Gastrocnemius medialis (tissue), 4 donors: ENCODE measurements around the gene KMT2A.

ENCODE experiments used
- CTCF ChIP-seq, 5 experiments: fragments of 450-650 bp in 3 of 5; fragments of 200-600 bp in 2 of 5; sonication (generic) in 2 of 5; IDR thresholded peaks in 4 of 5; conservative IDR thresholded peaks in 1 of 5; 1 replicate in 4 of 5; 2 replicates in 1 of 5; pipeline ENCODE4 v1.5.1; 2016 to 2019; ENCODE audit warnings: antibody characterized with exemption in 5 of 5, mild to moderate bottlenecking in 3 of 5, moderate library complexity in 3 of 5
- POLR2A ChIP-seq, 2 donors: fragments of 450-650 bp; IDR thresholded peaks; one replicate each; pipeline ENCODE4 v1.6.1; 2017; ENCODE audit warnings: antibody characterized with exemption in 2 of 2, mild to moderate bottlenecking in 2 of 2, moderate library complexity in 2 of 2

- TF ChIP-seq CTCF (IDR thresholded peaks at IDR 0.05 in 4 of 5, conservative IDR thresholded peaks at IDR 0.05 in 1 of 5) (no peak), POLR2A (IDR thresholded peaks at IDR 0.05) (no peak)
Observed at GRCh38 chr11:118524356-118524755, 88.1 kb downstream of the KMT2A start.
